ENCODE data around the gene DSEL. TPM values are rescaled to one million over a fixed set of nuclear protein-coding genes. Genes with fewer than 3 reads are reported as not detected.

DSEL gene
- total RNA-seq (2014; rRNA removed; shearing (Covaris generic)) (not detected in 2 replicates), total RNA-seq (2022) (not detected in 2 replicates), Bru-seq, nascent RNA (percentile 13 among the genes with signal in this experiment), BruChase-seq, experiment 1, labeled RNA remaining after a 6-hour chase (percentile 13 among the genes with signal in this experiment), BruChase-seq, experiment 2, labeled RNA remaining after a 2-hour chase (percentile 15 among the genes with signal in this experiment)
- long read RNA-seq: 0 reads

GRCh38 chr18:67516539-67517443, at the start of gene DSEL:
Gene DSEL (minus strand): TSS chr18:67516720. CDS start chr18:67514608, 2,112 bp downstream.
- Histone ChIP-seq H2AFZ (ENCODE audit: low read length) (peak within 1 kb of the TSS; percentile 30; the same call in 1 of the 2 replicates), H3K4me3 (ENCODE audit: low read depth, low read length, poor library complexity, severe bottlenecking) (peak within 1 kb of the TSS; percentile 64), H3K79me2 (ENCODE audit: insufficient read depth, low read depth, low read length) (no peaks in the 10 kb centered on the region), H3K9me2 (ENCODE audit: insufficient read depth, low read length) (no peaks in the 10 kb centered on the region), H3K4me1 (ENCODE audit: insufficient read depth, low read length, poor library complexity, severe bottlenecking) (no peaks in the 10 kb centered on the region), H3K4me2 (ENCODE audit: low read length) (peak within 1 kb of the TSS; percentile 71), H3K27ac (ENCODE audit: low read depth, low read length, poor library complexity, severe bottlenecking) (no peak within 1 kb of the TSS), H3K36me3 (ENCODE audit: insufficient read depth, low read length) (no peaks in the 10 kb centered on the region), H4K20me1 (ENCODE audit: insufficient read depth, low read length) (no peaks in the 10 kb centered on the region), H3K9me3 (ENCODE audit: low read length) (no peaks in the 10 kb centered on the region)
- intact Hi-C loops (cut with micrococcal nuclease; ENCODE audit: unreplicated experiment): no loop called here
- BruUV-seq (replicated peaks): no TSS peak
- DNase-seq (ENCODE audit: low spot score): peak; percentile 76
- TF ChIP-seq EZH2phosphoT487 (IDR thresholded peaks at IDR 0.05; ENCODE audit: borderline replicate concordance, low read depth, low read length) (no peak), CTCF (conservative IDR thresholded peaks at IDR 0.05; ENCODE audit: low read length) (no peak)
- CTCF ChIA-PET (ENCODE audit: unreplicated experiment): no interaction called here
- POLR2A ChIA-PET: interaction anchor here (0.6 to 1.3 kb wide), 2 partner anchors 55 to 1217 kb away, joined by 3 read pairs; no protein-coding TSS in a partner anchor

GRCh38 chr18:67553437-67553836, 36.9 kb upstream of the DSEL start:
- TF ChIP-seq CTCF (conservative IDR thresholded peaks at IDR 0.05; ENCODE audit: low read length) (no peak), EZH2phosphoT487 (IDR thresholded peaks at IDR 0.05; ENCODE audit: borderline replicate concordance, low read depth, low read length) (no peak)
- Histone ChIP-seq H4K20me1 (ENCODE audit: insufficient read depth, low read length) (no peaks in the 10 kb centered on the region), H2AFZ (ENCODE audit: low read length) (no peak overlapping the region), H3K4me2 (ENCODE audit: low read length) (no peak overlapping the region), H3K79me2 (ENCODE audit: insufficient read depth, low read depth, low read length) (no peaks in the 10 kb centered on the region), H3K36me3 (ENCODE audit: insufficient read depth, low read length) (no peaks in the 10 kb centered on the region), H3K4me1 (ENCODE audit: insufficient read depth, low read length, poor library complexity, severe bottlenecking) (no peaks in the 10 kb centered on the region), H3K27ac (ENCODE audit: low read depth, low read length, poor library complexity, severe bottlenecking) (no peak overlapping the region), H3K9me2 (ENCODE audit: insufficient read depth, low read length) (no peaks in the 10 kb centered on the region), H3K9me3 (ENCODE audit: low read length) (no peaks in the 10 kb centered on the region), H3K4me3 (ENCODE audit: low read depth, low read length, poor library complexity, severe bottlenecking) (no peak overlapping the region)
- intact Hi-C loops (cut with micrococcal nuclease; ENCODE audit: unreplicated experiment): no loop called here
- BruUV-seq (replicated peaks): no TSS peak
- ChIA-PET POLR2A (no interaction called here), CTCF (ENCODE audit: unreplicated experiment) (no interaction called here)
- DNase-seq (ENCODE audit: low spot score): no peak
